A204.1 (cell line): Measurements from ENCODE around the gene PCDH8.

ENCODE experiments used
- FAIRE-seq: peaks from 2 replicates; lab custom pipeline; 2012; peaks lifted over from hg19 to GRCh38; lab: Jason Lieb, UNC

The PCDH8 gene

DNA sequence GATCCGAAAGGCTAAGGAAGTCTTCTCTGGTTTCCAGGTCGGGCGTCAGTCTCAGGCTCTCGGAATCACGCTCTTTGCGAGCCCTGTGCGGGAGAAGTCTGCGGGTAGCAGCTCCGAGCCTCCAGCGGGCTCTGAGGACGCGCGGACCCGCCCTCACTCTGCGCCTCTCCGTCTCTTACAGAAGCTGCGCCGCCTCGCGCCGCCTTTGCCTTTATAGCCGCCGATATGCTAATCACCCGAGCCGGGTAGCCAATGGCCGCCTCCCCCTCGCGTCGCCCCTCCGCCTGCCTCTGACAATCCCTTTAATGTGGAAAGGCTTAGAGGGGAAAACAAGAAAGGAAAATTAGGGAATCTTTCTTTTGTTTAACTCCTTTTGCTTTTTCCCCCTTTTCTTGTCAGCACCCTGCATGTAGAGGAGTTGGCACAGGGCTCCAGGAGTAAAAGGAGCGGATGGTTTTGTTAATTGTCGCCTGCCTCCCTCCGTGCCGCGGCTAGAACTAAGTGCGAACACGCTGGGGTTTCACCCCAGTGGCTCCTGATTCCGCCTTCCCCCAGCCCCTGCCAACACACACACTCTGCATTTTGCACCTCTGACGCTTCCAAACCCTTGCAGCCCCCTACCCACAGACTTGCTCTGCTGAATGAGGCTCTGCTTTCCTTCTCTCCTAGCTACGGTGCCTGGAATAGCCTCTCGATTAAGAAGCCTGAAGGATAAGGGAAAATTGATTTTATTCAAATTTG lies at the start of gene PCDH8:
Gene PCDH8 (minus strand): TSS at position 186 of the 741 bp plus-strand sequence. CDS start 204 bp downstream, outside the sequence.
- no peak for FAIRE-seq

DNA sequence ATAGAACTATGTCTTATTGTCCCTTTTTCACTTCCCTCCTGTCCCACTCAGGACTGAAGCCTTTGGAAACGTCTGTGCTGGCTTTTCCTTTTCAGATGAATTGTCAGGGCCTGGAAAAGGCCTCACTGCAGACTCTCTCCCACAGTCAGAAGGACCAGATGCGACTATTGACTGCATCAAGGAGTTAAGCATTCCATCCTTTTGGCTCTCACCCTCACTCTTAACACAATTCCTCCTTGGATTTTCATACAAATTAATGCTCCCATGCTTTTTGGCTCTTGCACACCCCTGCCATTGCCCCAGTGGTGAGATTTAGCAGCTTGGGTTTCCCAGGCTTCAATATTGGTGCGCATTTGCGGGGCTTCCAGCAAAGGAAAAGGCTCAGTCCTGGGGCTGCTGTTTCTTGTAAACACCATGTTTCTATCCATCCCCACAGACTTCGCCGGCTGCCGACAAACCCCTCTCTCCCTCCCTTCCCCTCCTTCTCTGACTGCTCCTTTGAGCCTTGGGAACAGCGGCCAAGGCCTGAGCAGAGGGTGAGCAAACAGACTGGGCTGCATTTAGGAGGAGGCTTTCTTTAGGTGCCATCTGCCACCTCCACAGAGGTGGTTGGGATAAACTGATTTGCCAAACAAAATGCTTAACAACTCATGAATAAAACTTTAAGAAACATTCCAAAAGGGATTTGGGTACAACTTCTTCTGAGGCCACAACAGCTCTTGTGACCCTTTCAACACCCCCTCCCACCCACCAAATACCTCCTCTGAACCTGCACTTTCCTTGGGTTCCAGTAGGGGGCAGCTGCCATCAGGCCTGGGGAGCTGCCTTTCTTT lies 48.6 kb upstream of the PCDH8 start:
- FAIRE-seq, result no peak

DNA sequence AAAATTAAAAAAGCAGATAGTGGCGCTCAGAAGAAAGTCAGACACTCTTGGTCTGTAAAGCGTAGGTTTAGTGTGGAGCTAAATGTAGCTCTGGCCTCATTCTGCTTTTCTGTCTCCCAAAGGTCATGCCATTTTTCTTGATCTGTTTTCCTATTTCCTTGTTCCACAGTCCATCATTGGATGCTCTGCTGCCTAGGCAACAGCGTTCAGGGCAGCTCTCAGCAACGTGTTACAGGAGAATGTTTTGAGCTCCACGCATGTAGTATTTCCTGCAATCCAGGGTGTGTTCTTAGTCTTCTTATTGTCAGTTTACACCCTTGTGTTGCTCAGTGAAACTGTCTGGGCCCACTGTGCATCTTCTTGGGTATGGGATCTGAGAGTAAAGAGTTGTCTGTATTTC lies 46.0 kb upstream of the PCDH8 start:
- FAIRE-seq, result no peak

GRCh38 chr13:52892925-52893324 lies 44.5 kb upstream of the PCDH8 start:
- no peak for FAIRE-seq

DNA sequence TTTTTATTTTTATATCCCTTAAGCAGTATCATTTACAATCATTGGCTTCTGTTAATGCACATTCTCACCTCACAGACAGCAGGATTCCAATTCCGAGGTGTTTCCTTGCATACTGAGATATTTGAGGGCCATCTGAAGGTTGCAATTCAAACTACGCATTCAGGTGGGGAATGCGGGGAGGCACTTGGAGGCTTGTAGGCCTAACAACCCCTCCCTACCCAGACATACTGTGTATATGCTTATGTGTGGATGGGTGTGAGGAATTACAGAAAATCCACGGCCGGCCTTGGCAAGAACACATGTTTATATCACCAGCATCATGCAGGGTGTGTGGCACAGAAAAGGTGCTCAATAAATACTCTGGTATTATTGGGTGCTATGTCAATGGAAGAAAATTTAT lies 43.3 kb upstream of the PCDH8 start:
- FAIRE-seq, result no peak

GRCh38 chr13:52887165-52887564 lies 38.7 kb upstream of the PCDH8 start:
- no peak for FAIRE-seq

- FAIRE-seq, result no peak
Observed at GRCh38 chr13:52885141-52885540, 36.7 kb upstream of the PCDH8 start.

GRCh38 chr13:52884429-52885010 lies 36.1 kb upstream of the PCDH8 start:
- FAIRE-seq, result no peak

DNA sequence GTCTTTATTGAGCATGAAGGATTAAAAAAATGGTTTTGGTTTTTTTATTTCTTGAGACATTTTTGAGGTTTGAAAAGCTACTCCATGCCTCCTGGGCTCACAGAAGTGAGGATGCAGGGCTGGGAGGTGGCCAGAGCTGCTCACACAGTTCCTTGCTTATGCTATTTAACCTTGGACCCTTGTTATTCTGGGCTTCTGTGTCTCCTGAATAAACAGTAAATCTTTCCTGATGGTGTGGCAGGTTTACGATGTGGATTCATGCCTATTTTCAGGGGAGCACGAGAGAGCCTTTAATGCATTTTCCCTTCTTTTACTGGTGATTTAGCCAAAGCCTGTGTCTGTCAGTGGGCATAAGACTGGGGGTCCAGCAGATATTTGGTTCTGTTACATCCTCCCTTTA lies 34.3 kb upstream of the PCDH8 start:
- FAIRE-seq, result no peak

- FAIRE-seq, result no peak
Observed at GRCh38 chr13:52879950-52880741, 31.7 kb upstream of the PCDH8 start.

DNA sequence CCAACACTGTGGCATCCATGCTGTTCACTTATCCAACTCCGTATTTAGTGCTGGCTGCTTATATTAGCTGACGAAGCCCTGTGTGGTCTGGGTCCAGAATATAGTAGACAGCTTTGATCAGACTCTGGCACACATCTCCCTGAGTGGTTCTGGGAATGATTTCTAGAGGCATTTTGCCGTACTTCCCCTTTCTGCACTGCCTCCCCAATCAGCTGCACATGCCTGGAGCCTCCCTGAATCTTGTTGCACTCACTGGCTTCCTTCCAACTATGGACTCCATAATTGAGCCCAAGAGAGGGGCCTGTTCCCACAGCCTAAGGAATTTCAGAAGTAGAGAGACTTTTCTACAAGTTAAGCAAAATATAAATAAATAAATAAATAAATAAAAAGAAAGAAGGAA lies 30.4 kb upstream of the PCDH8 start:
- no peak for FAIRE-seq

DNA sequence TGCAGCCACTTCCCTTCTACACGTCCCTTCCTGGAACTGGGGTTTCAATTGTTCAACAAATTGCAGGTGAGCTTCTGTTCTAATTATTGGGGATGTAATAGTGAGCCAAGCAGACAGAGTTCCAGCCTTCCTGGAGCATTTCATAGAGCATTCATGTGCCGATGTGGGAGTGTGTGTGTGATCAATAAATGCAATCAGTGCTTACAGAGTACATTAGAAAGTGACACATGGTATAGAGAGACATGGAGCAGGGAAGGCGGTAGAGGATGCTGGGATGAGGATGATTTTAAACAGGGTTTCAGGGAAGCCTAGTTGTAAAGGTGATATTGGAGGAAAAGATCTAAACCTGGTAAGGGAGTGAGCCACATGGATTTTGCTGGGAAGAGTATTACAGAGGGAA lies 21.7 kb upstream of the PCDH8 start:
- no peak for FAIRE-seq

DNA sequence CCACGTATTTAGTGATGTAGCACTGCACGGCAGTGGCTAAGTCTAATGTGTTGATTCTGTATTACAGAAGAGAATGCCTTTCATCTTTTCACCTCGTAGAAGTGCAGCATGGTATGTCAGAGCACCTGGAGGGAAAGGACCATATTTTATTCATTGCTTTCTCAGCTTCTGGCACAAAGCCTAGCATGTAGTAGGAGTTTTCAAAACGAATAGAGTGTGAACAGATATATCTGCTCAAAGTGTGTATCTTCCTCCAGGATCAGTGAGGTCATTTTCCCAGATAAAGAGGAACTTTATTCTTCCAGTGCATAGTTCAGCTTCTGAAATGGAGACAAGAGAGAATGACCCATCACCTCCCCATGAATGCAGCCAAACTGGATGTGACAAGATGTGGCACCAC lies 21.2 kb upstream of the PCDH8 start:
- FAIRE-seq, result no peak

DNA sequence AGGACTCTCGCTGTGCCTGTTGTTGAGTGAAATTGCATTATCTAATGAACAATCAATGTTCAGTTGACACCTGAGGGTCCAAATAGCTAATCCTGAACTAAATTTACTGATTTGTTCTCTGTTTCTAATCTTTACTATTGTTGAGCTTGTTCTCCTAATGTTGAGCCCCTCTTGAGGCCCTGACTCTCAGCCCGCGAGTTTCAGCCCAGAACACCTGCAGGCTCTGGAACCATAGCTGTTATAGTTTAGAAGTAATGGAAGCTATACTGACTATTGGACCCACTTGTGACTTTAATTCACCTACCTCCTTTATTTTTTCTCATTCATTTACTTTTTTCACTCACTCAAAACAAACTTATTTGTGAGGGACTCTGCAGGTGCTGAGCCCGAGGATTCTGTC lies 20.6 kb upstream of the PCDH8 start:
- FAIRE-seq, result no peak

DNA sequence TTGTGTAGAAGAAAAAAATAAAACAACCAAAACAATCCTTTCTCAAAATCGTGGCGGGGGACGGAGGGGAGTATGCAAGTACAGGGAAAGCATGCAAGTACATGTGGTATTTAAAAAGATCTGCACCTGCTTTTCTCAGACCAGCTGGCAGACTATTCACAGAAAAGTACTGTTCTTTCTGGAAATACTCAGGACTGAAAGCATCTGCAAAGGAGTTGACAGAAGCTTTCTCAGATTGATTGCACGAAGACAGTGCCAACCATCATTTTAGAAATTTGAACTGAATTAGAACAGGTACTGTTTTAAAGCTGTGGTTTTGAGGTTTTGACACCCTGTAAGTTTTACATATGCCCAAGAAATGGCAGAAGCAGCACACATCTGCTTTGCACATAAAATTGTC lies 19.8 kb upstream of the PCDH8 start:
- FAIRE-seq, result no peak

- no peak for FAIRE-seq
Observed at GRCh38 chr13:52864941-52865340, 16.5 kb upstream of the PCDH8 start.

- no peak for FAIRE-seq
Observed at GRCh38 chr13:52862358-52863206, 14.1 kb upstream of the PCDH8 start.

- no peak for FAIRE-seq
Observed at GRCh38 chr13:52852444-52852843, 4.0 kb upstream of the PCDH8 start.

GRCh38 chr13:52851137-52851962 lies 2.9 kb upstream of the PCDH8 start:
- no peak for FAIRE-seq

DNA sequence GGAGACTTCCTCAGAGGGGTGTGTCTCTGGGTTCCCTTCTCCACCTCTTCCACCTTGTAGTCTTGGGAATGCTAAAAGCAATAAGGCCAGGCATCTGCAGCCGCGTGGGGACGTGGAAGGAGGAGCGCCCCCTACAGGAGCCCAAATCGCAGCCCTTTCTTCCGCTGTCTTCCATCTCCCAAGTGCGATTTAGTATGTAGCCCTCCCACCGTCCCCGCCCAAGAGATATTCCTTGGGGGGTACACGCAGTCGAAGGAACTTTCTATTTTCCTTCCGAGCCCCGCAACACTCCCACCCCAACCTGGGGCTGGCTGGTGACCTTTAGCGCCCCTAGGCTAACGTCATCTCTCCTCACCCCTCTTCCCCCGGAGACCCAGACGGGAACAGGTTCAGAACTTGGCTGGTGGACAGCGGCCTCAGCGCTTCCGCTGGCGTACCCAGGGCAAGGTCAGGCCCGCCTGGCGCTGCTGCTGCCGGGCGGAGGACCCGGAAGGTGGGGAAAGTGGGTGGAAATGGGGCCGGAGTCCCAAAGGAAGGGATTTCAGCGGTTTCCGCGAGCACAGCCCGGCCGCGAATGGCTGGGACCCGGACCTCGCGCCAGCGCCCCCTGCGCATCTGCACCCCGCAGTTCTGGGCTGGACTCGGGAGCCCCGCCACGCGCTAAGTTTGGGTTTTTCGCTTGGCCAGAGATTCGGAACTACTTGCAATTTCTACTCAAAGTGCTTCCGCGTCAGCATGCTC lies 2.1 kb upstream of the PCDH8 start:
- no peak for FAIRE-seq
